Neural progenitor cell (in vitro differentiated cells): ENCODE results near the gene DCTN3. TPM values are rescaled to one million over a fixed set of nuclear protein-coding genes. Genes with fewer than 3 reads are reported as not detected.

ENCODE experiments used
- DNase-seq: peaks from one replicate; pipeline ENCODE4 v3.0.0-alpha.2; 2016; ENCODE audit warnings: low spot score
- H2AFZ ChIP-seq: fragments of 200-600 bp; sonication (generic); replicated peaks from 2 replicates; pipeline ENCODE4 v1.6.1; 2016; ENCODE audit warnings: antibody characterized with exemption
- H3F3A ChIP-seq: fragments of 200-600 bp; sonication (generic); 2 replicates; pipeline ENCODE4 v1.6.1; 2016; ENCODE audit warnings: antibody characterized with exemption, low read depth
- H3K27ac ChIP-seq: fragments of 200-600 bp; sonication (generic); 2 replicates; pipeline ENCODE4 v1.5.1; 2016; ENCODE audit warnings: mild to moderate bottlenecking
- H3K27me3 ChIP-seq: fragments of 200-600 bp; sonication (generic); 2 replicates; pipeline ENCODE4 v1.6.1; 2016; ENCODE audit warnings: mild to moderate bottlenecking, moderate library complexity
- H3K36me3 ChIP-seq: fragments of 200-600 bp; sonication (generic); 2 replicates; pipeline ENCODE4 v1.5.1; 2016
- H3K4me1 ChIP-seq: fragments of 200-600 bp; sonication (generic); 2 replicates; pipeline ENCODE4 v1.6.1; 2016; ENCODE audit warnings: mixed run types
- H3K4me2 ChIP-seq: fragments of 200-600 bp; sonication (generic); 2 replicates; pipeline ENCODE4 v1.6.1; 2016
- H3K4me3 ChIP-seq: fragments of 200-600 bp; sonication (generic); 2 replicates; pipeline ENCODE4 v1.5.1; 2016
- H3K79me2 ChIP-seq: fragments of 200-600 bp; sonication (generic); 2 replicates; pipeline ENCODE4 v1.6.1; 2016; ENCODE audit warnings: low read depth
- H3K9ac ChIP-seq: fragments of 200-600 bp; sonication (generic); 2 replicates; pipeline ENCODE4 v1.6.1; 2016
- H3K9me3 ChIP-seq: fragments of 200-600 bp; sonication (generic); 2 replicates; pipeline ENCODE4 v1.5.1; 2016; ENCODE audit warnings: low read depth
- H4K20me1 ChIP-seq: fragments of 200-600 bp; sonication (generic); 2 replicates; pipeline ENCODE4 v1.6.1; 2016; ENCODE audit warnings: low read depth
- H3K27ac Mint-ChIP-seq: 3 replicates; pipeline ENCODE4 v1.8.0; 2021; ENCODE audit warnings: mixed read lengths
- H3K27me3 Mint-ChIP-seq: 2 replicates; pipeline ENCODE4 v1.8.0; 2022; ENCODE audit warnings: low read depth, mild to moderate bottlenecking, inconsistent platforms, moderate library complexity, mixed read lengths; ENCODE audit not compliant: insufficient read depth
- H3K36me3 Mint-ChIP-seq: 3 replicates; pipeline ENCODE4 v1.8.0; 2021; ENCODE audit warnings: mixed read lengths
- H3K4me1 Mint-ChIP-seq: 3 replicates; pipeline ENCODE4 v1.8.0; 2021; ENCODE audit warnings: mixed read lengths
- H3K4me3 Mint-ChIP-seq: 3 replicates; pipeline ENCODE4 v1.8.0; 2021; ENCODE audit warnings: mild to moderate bottlenecking, moderate library complexity, mixed read lengths
- H3K9me3 Mint-ChIP-seq: 3 replicates; pipeline ENCODE4 v1.8.0; 2020; ENCODE audit warnings: mixed read lengths
- CTCF ChIP-seq: fragments of 200-600 bp; sonication (generic); IDR thresholded peaks from 2 replicates; pipeline ENCODE4 v1.5.1; 2017; ENCODE audit warnings: antibody characterized with exemption, mild to moderate bottlenecking
- EZH2 ChIP-seq: fragments of 200-600 bp; sonication (generic); IDR thresholded peaks from 2 replicates; pipeline ENCODE4 v1.6.1; 2017; ENCODE audit warnings: antibody characterized with exemption, mild to moderate bottlenecking, moderate library complexity
- EZH2phosphoT487 ChIP-seq: fragments of 200-600 bp; sonication (generic); IDR thresholded peaks from 2 replicates; pipeline ENCODE4 v1.6.1; 2017; ENCODE audit warnings: antibody characterized with exemption
- total RNA-seq: library from RNA; depleted of rRNA; stranded (reverse); fragments of >200 nt; gene quantifications from 2 replicates; pipeline ENCODE4 v1.2.3, GENCODE V29; 2015; ENCODE audit warnings: low replicate concordance

The DCTN3 gene
- total RNA-seq, 1 donor from 2014 or later: 45.6 TPM

- H2AFZ ChIP-seq: no peak overlapping the region
- H3K79me2 ChIP-seq: no peaks in the 10 kb centered on the region
- no peak for DNase-seq
- no peaks in the 10 kb centered on the region for H3K9me3 ChIP-seq
- Mint-ChIP-seq H3K27me3 (peaks cover 5% of the 10 kb centered on the region), H3K27ac (peak overlapping the region; percentile 43), H3K4me3 (no peak overlapping the region), H3K4me1 (peaks cover 81% of the 10 kb centered on the region), H3K9me3 (no peaks in the 10 kb centered on the region), H3K36me3 (peaks cover 20% of the 10 kb centered on the region)
- H4K20me1 ChIP-seq: peaks cover 70% of the 10 kb centered on the region
- H3K9ac ChIP-seq: no peak overlapping the region
- no peaks in the 10 kb centered on the region for H3K27me3 ChIP-seq
- H3K36me3 ChIP-seq: no peaks in the 10 kb centered on the region
- TF ChIP-seq EZH2 (no peak), EZH2phosphoT487 (no peak)
- no peak overlapping the region for H3K27ac ChIP-seq
- H3K4me2 ChIP-seq: no peak overlapping the region
- H3K4me3 ChIP-seq: no peak overlapping the region
- peaks cover 70% of the 10 kb centered on the region for H3K4me1 ChIP-seq
- H3F3A ChIP-seq: peaks cover 17% of the 10 kb centered on the region
Observed at GRCh38 chr9:34570376-34570775, 49.9 kb downstream of the DCTN3 start.

- peaks cover 2% of the 10 kb centered on the region for H3K9me3 Mint-ChIP-seq
- H3K4me1 ChIP-seq: peaks cover 63% of the 10 kb centered on the region
Observed at GRCh38 chr9:34568774-34569173, 51.5 kb downstream of the DCTN3 start.

GRCh38 chr9:34568133-34568532 is 52.2 kb downstream of the DCTN3 start:
- Histone ChIP-seq H3K36me3 (no peaks in the 10 kb centered on the region), H3K27me3 (no peaks in the 10 kb centered on the region), H3K4me1 (peaks cover 57% of the 10 kb centered on the region), H3K4me2 (peak overlapping the region; percentile 33), H3K4me3 (no peak overlapping the region), H3K79me2 (no peaks in the 10 kb centered on the region), H3K9me3 (no peaks in the 10 kb centered on the region), H2AFZ (no peak overlapping the region), H3F3A (peaks cover 20% of the 10 kb centered on the region), H4K20me1 (peaks cover 55% of the 10 kb centered on the region), H3K27ac (no peak overlapping the region), H3K9ac (no peak overlapping the region)
- TF ChIP-seq EZH2 (no peak), CTCF (no peak), EZH2phosphoT487 (no peak)
- DNase-seq: no peak
- Mint-ChIP-seq H3K36me3 (peaks cover 39% of the 10 kb centered on the region), H3K4me1 (peaks cover 70% of the 10 kb centered on the region), H3K27ac (no peak overlapping the region), H3K9me3 (peaks cover 2% of the 10 kb centered on the region), H3K27me3 (peaks cover 8% of the 10 kb centered on the region), H3K4me3 (no peak overlapping the region)

More at GRCh38 chr9:34568774-34569173, 51.5 kb downstream of the DCTN3 start:
- H3K9me3 ChIP-seq: no peaks in the 10 kb centered on the region
- H3K9ac ChIP-seq: no peak overlapping the region
- peaks cover 76% of the 10 kb centered on the region for H3K4me1 Mint-ChIP-seq
- peaks cover 61% of the 10 kb centered on the region for H4K20me1 ChIP-seq
- peaks cover 20% of the 10 kb centered on the region for H3F3A ChIP-seq
- no peak overlapping the region for H3K4me3 Mint-ChIP-seq
- peaks cover 5% of the 10 kb centered on the region for H3K27me3 Mint-ChIP-seq
- no peaks in the 10 kb centered on the region for H3K36me3 ChIP-seq
- H3K4me3 ChIP-seq: no peak overlapping the region
- TF ChIP-seq EZH2phosphoT487: no peak
- no peak for TF ChIP-seq EZH2
- TF ChIP-seq CTCF: no peak
- H3K36me3 Mint-ChIP-seq: peaks cover 33% of the 10 kb centered on the region
- no peaks in the 10 kb centered on the region for H3K27me3 ChIP-seq
- H3K27ac Mint-ChIP-seq: no peak overlapping the region
- peak overlapping the region; percentile 33 for H3K4me2 ChIP-seq
- H3K27ac ChIP-seq: no peak overlapping the region
- H3K79me2 ChIP-seq: no peaks in the 10 kb centered on the region
- H2AFZ ChIP-seq: no peak overlapping the region
- DNase-seq: no peak

GRCh38 chr9:34566972-34567371 is 53.3 kb downstream of the DCTN3 start:
- no peaks in the 10 kb centered on the region for H3K36me3 ChIP-seq
- no peak overlapping the region for H3K4me3 ChIP-seq
- peak overlapping the region; percentile 71 for H3K4me2 ChIP-seq
- peaks cover 49% of the 10 kb centered on the region for H3K36me3 Mint-ChIP-seq
- no peak overlapping the region for H3K27ac ChIP-seq
- H3K4me1 Mint-ChIP-seq: peaks cover 61% of the 10 kb centered on the region
- no peaks in the 10 kb centered on the region for H3K79me2 ChIP-seq
- H3F3A ChIP-seq: peaks cover 20% of the 10 kb centered on the region
- H3K27me3 Mint-ChIP-seq: peaks cover 8% of the 10 kb centered on the region
- no peaks in the 10 kb centered on the region for H3K27me3 ChIP-seq
- peaks cover 50% of the 10 kb centered on the region for H4K20me1 ChIP-seq
- no peaks in the 10 kb centered on the region for H3K9me3 ChIP-seq
- peaks cover 56% of the 10 kb centered on the region for H3K4me1 ChIP-seq
- peaks cover 8% of the 10 kb centered on the region for H3K9me3 Mint-ChIP-seq
- H3K4me3 Mint-ChIP-seq: peak overlapping the region; percentile 23
- peak overlapping the region; percentile 20 for H3K27ac Mint-ChIP-seq
- no peak overlapping the region for H3K9ac ChIP-seq
- no peak for DNase-seq
- H2AFZ ChIP-seq: no peak overlapping the region
- TF ChIP-seq EZH2phosphoT487 (no peak), EZH2 (no peak), CTCF (no peak)
